HG02981 (cell line): ENCODE results near the gene MPZL3.
"Not testable (repeated sequence)": the region's sequence is repeated elsewhere in the genome, so short reads cannot be mapped to it uniquely, and the experiment has no call there.

Experiments used
- ATAC-seq: cut with Tn5 transposase; IDR thresholded peaks from one replicate; pipeline ENCODE4 v1.9.1; 2021; ENCODE audit warnings: mild to moderate bottlenecking, moderate library complexity; ENCODE audit not compliant: unreplicated experiment

MPZL3 gene

GRCh38 chr11:118213201-118213600 lies 39.0 kb downstream of the MPZL3 start:
- no peak for ATAC-seq

- no peak for ATAC-seq
These were observed 39.4 kb downstream of the MPZL3 start for GRCh38 chr11:118212781-118213191.

GRCh38 chr11:118212131-118212725 lies 39.9 kb downstream of the MPZL3 start:
- ATAC-seq = no peak

- ATAC-seq = no peak
These were observed 41.2 kb downstream of the MPZL3 start for GRCh38 chr11:118211006-118211405.

- ATAC-seq = no peak
These were observed 41.8 kb downstream of the MPZL3 start for GRCh38 chr11:118210323-118210722.

GRCh38 chr11:118209033-118209432 lies 43.1 kb downstream of the MPZL3 start:
- ATAC-seq = no peak

- no peak for ATAC-seq
These were observed 45.1 kb downstream of the MPZL3 start for GRCh38 chr11:118207079-118207478.

GRCh38 chr11:118206391-118207031 lies 45.7 kb downstream of the MPZL3 start:
- ATAC-seq = no peak

GRCh38 chr11:118205606-118206378 lies 46.4 kb downstream of the MPZL3 start:
- ATAC-seq = no peak

- ATAC-seq = peak; percentile 64
These were observed 49.4 kb downstream of the MPZL3 start for GRCh38 chr11:118202599-118203422.

- no peak for ATAC-seq
These were observed 50.2 kb downstream of the MPZL3 start for GRCh38 chr11:118201966-118202365.

GRCh38 chr11:118200901-118201680 lies 51.1 kb downstream of the MPZL3 start:
- no peak for ATAC-seq

- ATAC-seq = no peak
These were observed 51.7 kb downstream of the MPZL3 start for GRCh38 chr11:118200497-118200896.

GRCh38 chr11:118199135-118199534 lies 53.0 kb downstream of the MPZL3 start:
- ATAC-seq = no peak

GRCh38 chr11:118198370-118198769 lies 53.8 kb downstream of the MPZL3 start:
- no peak for ATAC-seq

- ATAC-seq = no peak
These were observed 57.1 kb downstream of the MPZL3 start for GRCh38 chr11:118194835-118195627.

- no peak for ATAC-seq
These were observed 58.1 kb downstream of the MPZL3 start for GRCh38 chr11:118193910-118194566.

- ATAC-seq = not testable (repeated sequence)
These were observed 59.3 kb downstream of the MPZL3 start for GRCh38 chr11:118192817-118193216.

GRCh38 chr11:118190942-118191506 lies 61.1 kb downstream of the MPZL3 start:
- ATAC-seq = not testable (repeated sequence)
